IMR-90 (cell line): ENCODE data around the gene TIAM1. TPM values are rescaled to one million over a fixed set of nuclear protein-coding genes. Genes with fewer than 3 reads are reported as not detected.
A peak's percentile ranks its signal among the peaks of the same experiment; 100 is the strongest.

Experiments
- ATAC-seq: fragments of 200-7000 bp; cut with Tn5 transposase; 2 replicates; pipeline ENCODE4 v1.9.1; 2020; ENCODE audit warnings: low read depth, mild to moderate bottlenecking, moderate library complexity
- BruUV-seq: library from RNA; stranded (reverse); fragments of 400-500 nt; replicated peaks from 2 replicates; lab custom pipeline; 2021; lab: Mats Ljungman, UMichigan
- CTCF ChIA-PET: fragments of 300-600 bp; formaldehyde crosslinking; extraction: SDS; loops from one replicate; lab custom pipeline; 2021; ENCODE audit warnings: antibody characterized with exemption; lab: Yijun Ruan, JAX
- POLR2A ChIA-PET: fragments of 300-600 bp; sonication (Branson Sonifier 250); formaldehyde crosslinking; loops from one replicate; lab custom pipeline; 2022; ENCODE audit warnings: antibody characterized with exemption; ENCODE audit not compliant: unreplicated experiment; lab: Charles Lee
- DNase-seq: peaks from one replicate; pipeline ENCODE4 v3.0.0; 2013
- H2AFZ ChIP-seq: replicated peaks from 2 replicates; pipeline ENCODE3; 2013; ENCODE audit warnings: low read length, mild to moderate bottlenecking; ENCODE audit not compliant: poor library complexity
- H2AK5ac ChIP-seq: 2 replicates; pipeline ENCODE4 v1.6.1; 2013; ENCODE audit warnings: low read depth, low read length, inconsistent platforms
- H2AK9ac ChIP-seq: replicated peaks from 2 replicates; pipeline ENCODE3; 2013; ENCODE audit warnings: mild to moderate bottlenecking, low read depth, low read length, moderate library complexity; ENCODE audit not compliant: poor library complexity
- H2BK120ac ChIP-seq: 2 replicates; pipeline ENCODE4 v1.6.1; 2013; ENCODE audit warnings: low read depth, low read length, inconsistent platforms
- H2BK15ac ChIP-seq: 3 replicates; pipeline ENCODE4 v1.6.1; 2013; ENCODE audit warnings: low read depth, low read length, inconsistent platforms
- H2BK20ac ChIP-seq: 2 replicates; pipeline ENCODE4 v1.6.1; 2013; ENCODE audit warnings: low read depth, mild to moderate bottlenecking, inconsistent platforms, low read length, moderate library complexity
- H2BK5ac ChIP-seq: 2 replicates; pipeline ENCODE4 v1.6.1; 2013; ENCODE audit warnings: mild to moderate bottlenecking, low read depth, low read length, inconsistent platforms; ENCODE audit not compliant: poor library complexity, severe bottlenecking
- H3K14ac ChIP-seq: replicated peaks from 2 replicates; pipeline ENCODE4 v1.6.1; 2013; ENCODE audit warnings: low read depth, low read length, inconsistent platforms
- H3K18ac ChIP-seq: 2 replicates; pipeline ENCODE4 v1.6.1; 2013; ENCODE audit warnings: low read depth, low read length, control low read depth
- H3K23ac ChIP-seq: 2 replicates; pipeline ENCODE4 v1.6.1; 2013; ENCODE audit warnings: low read depth, low read length, inconsistent platforms
- H3K27ac ChIP-seq: 2 replicates; pipeline ENCODE4 v1.5.1; 2013; ENCODE audit warnings: mild to moderate bottlenecking, control low read depth, low read length; ENCODE audit not compliant: insufficient read depth
- H3K27me3 ChIP-seq: 2 replicates; pipeline ENCODE4 v1.6.1; 2013; ENCODE audit warnings: low read length; ENCODE audit not compliant: control insufficient read depth, insufficient read depth
- H3K36me3 ChIP-seq: 2 replicates; pipeline ENCODE4 v1.6.1; 2013; ENCODE audit warnings: low read length, mixed read lengths; ENCODE audit not compliant: control insufficient read depth, insufficient read depth
- H3K4ac ChIP-seq: 2 replicates; pipeline ENCODE4 v1.6.1; 2013; ENCODE audit warnings: low read depth, low read length, inconsistent platforms
- H3K4me1 ChIP-seq: 2 replicates; pipeline ENCODE4 v1.6.1; 2013; ENCODE audit warnings: low read length, mixed read lengths; ENCODE audit not compliant: control insufficient read depth, insufficient read depth
- H3K4me2 ChIP-seq: 2 replicates; pipeline ENCODE4 v1.6.1; 2013; ENCODE audit warnings: low read depth, mild to moderate bottlenecking, control low read depth, low read length, moderate library complexity
- H3K4me3 ChIP-seq: 2 replicates; pipeline ENCODE4 v1.5.1; 2013; ENCODE audit warnings: low read depth, mild to moderate bottlenecking, control low read depth, low read length, moderate library complexity; ENCODE audit not compliant: insufficient read depth
- H3K56ac ChIP-seq: 2 replicates; pipeline ENCODE4 v1.6.1; 2013; ENCODE audit warnings: low read length, inconsistent platforms; ENCODE audit not compliant: insufficient read depth; ENCODE audit errors: extremely low read depth
- H3K79me1 ChIP-seq, 2 experiments: 2 replicates each; pipeline ENCODE4 v1.6.1; 2013; ENCODE audit warnings: low read length in 2 of 2, inconsistent platforms in 1 of 2, low read depth in 1 of 2
- H3K9ac ChIP-seq: 2 replicates; pipeline ENCODE4 v1.6.1; 2013; ENCODE audit warnings: low read depth, low read length, control low read depth
- H3K9me1 ChIP-seq: 2 replicates; pipeline ENCODE4 v1.6.1; 2013; ENCODE audit warnings: low read length, inconsistent platforms; ENCODE audit not compliant: insufficient read depth
- H3K9me3 ChIP-seq: 2 replicates; pipeline ENCODE4 v1.6.1; 2013; ENCODE audit warnings: low read length; ENCODE audit not compliant: control insufficient read depth, insufficient read depth
- H4K20me1 ChIP-seq: 2 replicates; pipeline ENCODE4 v1.6.1; 2013; ENCODE audit warnings: low read length, inconsistent platforms; ENCODE audit not compliant: insufficient read depth
- H4K5ac ChIP-seq: 2 replicates; pipeline ENCODE4 v1.6.1; 2013; ENCODE audit warnings: mild to moderate bottlenecking, low read depth, low read length, control low read depth
- H4K8ac ChIP-seq, 2 experiments: 2 replicates each; pipeline ENCODE4 v1.6.1; 2013; ENCODE audit warnings: low read depth in 2 of 2, low read length in 2 of 2, control low read depth in 1 of 2, inconsistent platforms in 1 of 2
- H4K91ac ChIP-seq: 2 replicates; pipeline ENCODE4 v1.6.1; 2013; ENCODE audit warnings: low read depth, low read length, inconsistent platforms; ENCODE audit not compliant: insufficient read depth
- BHLHE40 ChIP-seq: fragments of 150-350 bp; IDR thresholded peaks from 2 replicates; pipeline ENCODE4 v1.6.1; 2016; ENCODE audit warnings: mild to moderate bottlenecking, low read depth, low read length
- CEBPB ChIP-seq: IDR thresholded peaks from 2 replicates; pipeline ENCODE4 v1.6.1; 2012; ENCODE audit warnings: low read depth, low read length, improper control_type of control experiment
- CHD1 ChIP-seq: IDR thresholded peaks from 2 replicates; pipeline ENCODE4 v1.6.1; 2012; ENCODE audit warnings: low read depth, low read length, improper control_type of control experiment
- NFE2L2 ChIP-seq: fragments of 150-350 bp; IDR thresholded peaks from 2 replicates; pipeline ENCODE4 v1.6.1; 2016; ENCODE audit warnings: low read depth, mild to moderate bottlenecking, low read length
- RAD21 ChIP-seq: IDR thresholded peaks from 2 replicates; pipeline ENCODE4 v1.6.1; 2012; ENCODE audit warnings: low read length, improper control_type of control experiment
- SMC3 ChIP-seq: fragments of 150-350 bp; IDR thresholded peaks from 2 replicates; pipeline ENCODE4 v1.6.1; 2016; ENCODE audit warnings: low read depth, mild to moderate bottlenecking, antibody characterized with exemption, low read length, moderate library complexity
- WGBS, 2 experiments: methylation state at CpG; one replicate each; pipeline versions ENCODE4 v1.1.5 to v1.1.7; 2013; ENCODE audit warnings: missing lambda C conversion rate in 2 of 2; ENCODE audit not compliant: insufficient read length in 1 of 2; ENCODE audit errors: extremely low coverage in 2 of 2; 5-methylcytosine and 5-hydroxymethylcytosine counted together
- dilution Hi-C: fragments of 300-500 bp; cut with HindIII; formaldehyde crosslinking; loops from one replicate; pipeline ENCODE4 v1.14.3; 2018; ENCODE audit warnings: low sequenced_read_pairs; ENCODE audit not compliant: unreplicated experiment
- in situ Hi-C: fragments of 300-500 bp; cut with MboI; formaldehyde crosslinking; loops from 3 replicates; pipeline ENCODE4 v1.14.3; 2019; ENCODE audit warnings: low sequenced_read_pairs, inconsistent platforms, mixed read lengths
- intact Hi-C: fragments of 100-400 bp; cut with micrococcal nuclease; formaldehyde crosslinking; loops from 2 replicates; pipeline ENCODE4 v1.10.0; 2022
- polyA plus RNA-seq, 3 experiments: library from polyadenylated mRNA; depleted of rRNA; stranded (reverse); fragments of >200 nt; gene quantifications; 2 replicates each; pipeline ENCODE4 v1.2.3, GENCODE V29; 2012; ENCODE audit warnings: low replicate concordance in 1 of 3
- total RNA-seq: library from RNA; depleted of rRNA; stranded (reverse); fragments of >200 nt; gene quantifications from 2 replicates; pipeline ENCODE4 v1.2.3, GENCODE V29; 2012
- TF ChIP-seq, protein P1 (sequence below): conservative IDR thresholded peaks from 2 replicates; pipeline ENCODE4 v1.5.1; 2012; ENCODE audit warnings: mild to moderate bottlenecking, low read depth, low read length, improper control_type of control experiment
- TF ChIP-seq, protein P2 (sequence below): fragments of 150-350 bp; IDR thresholded peaks from 2 replicates; pipeline ENCODE4 v1.6.1; 2017; ENCODE audit warnings: mild to moderate bottlenecking, antibody characterized with exemption, low read length, low read depth

Gene TIAM1
- total and polyA plus RNA-seq, 2 of the 4 experiments (the other 2 are of a cell fraction) = 2.9 to 9.3 TPM

DNA sequence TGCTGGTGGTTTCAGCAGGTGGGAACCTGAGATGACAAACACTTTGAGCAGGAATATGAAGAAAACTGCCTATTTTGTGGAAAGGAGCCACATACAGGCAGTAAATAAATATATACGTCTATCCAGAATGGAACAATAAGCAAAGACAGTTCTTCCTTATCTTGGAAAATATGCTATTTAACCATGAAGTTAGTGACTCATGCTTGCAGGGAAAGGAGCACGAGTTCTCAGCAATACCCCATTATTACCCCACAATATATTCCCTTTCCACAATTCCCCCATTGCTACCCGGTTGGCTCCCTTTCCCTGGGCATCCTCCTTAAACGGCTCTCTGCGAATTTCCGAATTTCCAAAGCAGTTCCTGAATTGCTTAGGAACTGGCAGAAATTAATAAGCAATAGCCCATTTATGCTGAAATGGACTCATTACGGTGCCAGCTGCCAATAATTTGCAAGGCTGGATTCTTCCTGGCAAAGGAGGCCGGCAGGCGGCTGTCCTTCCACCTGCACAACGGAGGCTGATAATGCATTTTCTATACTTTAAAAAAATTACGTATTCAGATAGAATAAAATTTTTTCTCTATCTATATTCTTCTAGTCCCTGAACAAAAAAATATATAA lies 65.4 kb downstream of the TIAM1 start:
- no peak overlapping the region for H2BK120ac ChIP-seq
- H3K27me3 ChIP-seq = no peaks in the 10 kb centered on the region
- no peak overlapping the region for H2AK9ac ChIP-seq
- TF ChIP-seq, protein P1, sequence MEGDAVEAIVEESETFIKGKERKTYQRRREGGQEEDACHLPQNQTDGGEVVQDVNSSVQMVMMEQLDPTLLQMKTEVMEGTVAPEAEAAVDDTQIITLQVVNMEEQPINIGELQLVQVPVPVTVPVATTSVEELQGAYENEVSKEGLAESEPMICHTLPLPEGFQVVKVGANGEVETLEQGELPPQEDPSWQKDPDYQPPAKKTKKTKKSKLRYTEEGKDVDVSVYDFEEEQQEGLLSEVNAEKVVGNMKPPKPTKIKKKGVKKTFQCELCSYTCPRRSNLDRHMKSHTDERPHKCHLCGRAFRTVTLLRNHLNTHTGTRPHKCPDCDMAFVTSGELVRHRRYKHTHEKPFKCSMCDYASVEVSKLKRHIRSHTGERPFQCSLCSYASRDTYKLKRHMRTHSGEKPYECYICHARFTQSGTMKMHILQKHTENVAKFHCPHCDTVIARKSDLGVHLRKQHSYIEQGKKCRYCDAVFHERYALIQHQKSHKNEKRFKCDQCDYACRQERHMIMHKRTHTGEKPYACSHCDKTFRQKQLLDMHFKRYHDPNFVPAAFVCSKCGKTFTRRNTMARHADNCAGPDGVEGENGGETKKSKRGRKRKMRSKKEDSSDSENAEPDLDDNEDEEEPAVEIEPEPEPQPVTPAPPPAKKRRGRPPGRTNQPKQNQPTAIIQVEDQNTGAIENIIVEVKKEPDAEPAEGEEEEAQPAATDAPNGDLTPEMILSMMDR = no peak
- TF ChIP-seq CEBPB = no peak
- no peak for TF ChIP-seq CHD1
- 0 out of 2 replicates have a peak, but pooled peaks have one; percentile 9 for TF ChIP-seq BHLHE40
- TF ChIP-seq SMC3 = no peak
- TF ChIP-seq, protein P2, sequence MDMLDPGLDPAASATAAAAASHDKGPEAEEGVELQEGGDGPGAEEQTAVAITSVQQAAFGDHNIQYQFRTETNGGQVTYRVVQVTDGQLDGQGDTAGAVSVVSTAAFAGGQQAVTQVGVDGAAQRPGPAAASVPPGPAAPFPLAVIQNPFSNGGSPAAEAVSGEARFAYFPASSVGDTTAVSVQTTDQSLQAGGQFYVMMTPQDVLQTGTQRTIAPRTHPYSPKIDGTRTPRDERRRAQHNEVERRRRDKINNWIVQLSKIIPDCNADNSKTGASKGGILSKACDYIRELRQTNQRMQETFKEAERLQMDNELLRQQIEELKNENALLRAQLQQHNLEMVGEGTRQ = no peak
- no peak for TF ChIP-seq NFE2L2
- TF ChIP-seq RAD21 = no peak
- H3K79me1 ChIP-seq = no peaks in the 10 kb centered on the region
- peaks cover 4% of the 10 kb centered on the region; the same call in 1 of the 2 replicates for H3K9me1 ChIP-seq
- WGBS, 2 experiments = 97% methylated on average over 4 of the region's 11 CpGs; no CpG with 5 or more reads in 1 of the 2 experiments
- H4K8ac ChIP-seq = no peak overlapping the region
- H3K14ac ChIP-seq = no peak overlapping the region
- no peak overlapping the region for H2BK20ac ChIP-seq
- no peak overlapping the region for H2BK5ac ChIP-seq
- H4K20me1 ChIP-seq = no peaks in the 10 kb centered on the region
- H3K27ac ChIP-seq = no peak overlapping the region
- H2AFZ ChIP-seq = no peak overlapping the region
- BruUV-seq = no TSS peak
- no peaks in the 10 kb centered on the region for H3K9me3 ChIP-seq
- H3K23ac ChIP-seq = no peak overlapping the region
- dilution Hi-C loops = no loop called here
- DNase-seq = peak; percentile 34
- no peak overlapping the region for H4K5ac ChIP-seq
- CTCF ChIA-PET = no interaction called here
- peaks cover 3% of the 10 kb centered on the region; the same call in 1 of the 2 replicates for H3K4me1 ChIP-seq
- H2AK5ac ChIP-seq = no peak overlapping the region
- H3K4me2 ChIP-seq = no peak overlapping the region
- ATAC-seq = no peak
- in situ Hi-C loops = no loop called here
- H3K4me3 ChIP-seq = no peak overlapping the region
- POLR2A ChIA-PET = no interaction called here
- H4K91ac ChIP-seq = no peak overlapping the region
- H3K56ac ChIP-seq = no peak overlapping the region
- H3K9ac ChIP-seq = no peak overlapping the region
- no peak overlapping the region for H3K18ac ChIP-seq
- H3K36me3 ChIP-seq = no peaks in the 10 kb centered on the region
- intact Hi-C loops = no loop called here
- H2BK15ac ChIP-seq = no peak overlapping the region
- no peak overlapping the region for H3K4ac ChIP-seq
